ENCODE data around the gene FER1L5. TPM values are rescaled to one million over a fixed set of nuclear protein-coding genes. Genes with fewer than 3 reads are reported as not detected.

FER1L5 gene
- total RNA-seq, 2 experiments from 2014 or later, result not detected

DNA sequence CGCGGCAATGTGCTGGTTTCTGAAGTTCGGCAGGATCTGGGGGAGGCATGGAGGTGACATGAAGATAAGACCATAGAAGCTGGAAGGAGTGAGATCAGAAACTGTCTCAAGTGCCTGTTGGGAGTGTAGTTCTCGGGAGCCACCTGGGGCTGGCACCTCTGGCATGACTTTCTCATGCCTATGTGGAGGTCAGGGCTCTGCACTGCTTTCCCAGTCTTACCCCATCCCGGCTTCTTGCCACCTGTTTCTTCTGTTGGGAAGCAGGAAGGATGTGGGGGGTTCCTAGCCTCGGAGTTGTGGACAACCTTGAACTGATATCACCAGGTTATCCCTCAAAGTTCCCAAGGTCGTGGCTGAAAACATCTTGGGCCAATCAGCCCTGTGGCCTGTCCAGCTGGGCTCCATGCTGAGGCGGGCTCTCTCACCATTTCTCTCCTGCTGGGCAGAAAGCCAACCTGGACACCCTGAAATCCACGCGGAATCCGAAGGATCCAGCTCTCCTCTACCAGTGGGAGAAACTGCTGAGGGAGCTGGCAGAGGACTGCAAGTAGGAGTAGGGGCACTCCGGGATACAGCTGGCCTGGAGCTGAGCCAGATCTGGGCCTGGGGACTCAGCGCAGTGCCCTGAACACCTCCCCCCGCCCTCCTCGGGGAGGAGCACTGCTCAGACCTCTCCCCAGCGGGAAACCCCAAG lies 42.5 kb downstream of the FER1L5 start:
- DNase-seq, result no peak
- no peak overlapping the region for H3K27ac Mint-ChIP-seq
- POLR2A ChIA-PET, result no interaction called here
- H3K4me1 Mint-ChIP-seq (ENCODE audit: low read depth), result no peaks in the 10 kb centered on the region
- peaks cover 5% of the 10 kb centered on the region for H3K27me3 Mint-ChIP-seq (ENCODE audit: low read depth)
- CTCF ChIA-PET, result no interaction called here
- H3K9me3 Mint-ChIP-seq (ENCODE audit: insufficient read depth), result no peaks in the 10 kb centered on the region
- no peak for ATAC-seq
- no peaks in the 10 kb centered on the region for H3K36me3 Mint-ChIP-seq (ENCODE audit: low read depth)
- no peak overlapping the region for H3K4me3 Mint-ChIP-seq

DNA sequence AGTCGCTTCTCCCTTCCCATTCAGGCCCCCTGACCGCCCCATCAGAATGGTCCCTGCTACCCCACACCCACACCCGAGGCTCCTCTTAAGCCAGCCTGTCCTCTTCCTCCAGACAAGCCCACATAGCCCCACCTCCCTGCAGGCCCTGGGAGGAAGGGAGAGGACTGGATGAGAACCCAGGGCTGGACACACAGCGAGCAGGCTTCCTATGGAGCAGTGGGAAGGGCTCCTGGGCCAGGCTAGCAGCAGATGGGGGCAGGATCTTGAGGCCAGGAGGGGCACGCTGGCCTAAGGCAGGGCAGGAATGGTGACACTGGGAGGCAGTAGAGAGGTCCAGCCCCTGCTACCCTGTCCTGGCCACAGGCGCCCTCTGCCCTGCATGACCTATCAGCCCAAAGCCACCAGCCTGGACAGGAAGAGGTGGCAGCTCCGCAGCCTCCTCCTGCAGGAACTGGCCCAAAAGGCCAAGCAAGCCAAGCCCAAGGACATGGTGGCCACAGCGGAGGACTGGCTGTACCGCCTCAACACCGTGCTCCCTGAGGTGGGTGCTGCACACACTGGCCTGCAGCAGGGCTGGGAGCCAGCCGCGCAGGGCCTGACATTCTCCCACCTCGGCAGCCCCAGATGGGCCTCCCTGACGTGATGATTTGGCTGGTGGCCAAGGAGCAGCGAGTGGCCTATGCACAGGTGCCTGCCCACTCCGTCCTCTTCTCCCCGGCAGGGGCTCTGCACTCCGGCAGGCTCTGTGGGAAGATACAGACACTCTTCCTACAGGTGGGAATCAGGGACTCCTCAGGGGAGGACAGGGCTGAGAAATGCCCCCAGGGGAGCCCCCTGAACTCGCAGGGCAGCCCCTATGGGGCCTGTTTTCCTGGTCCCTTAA lies 43.3 kb downstream of the FER1L5 start:
- Mint-ChIP-seq H3K4me3 (no peak overlapping the region), H3K4me1 (ENCODE audit: low read depth) (no peaks in the 10 kb centered on the region), H3K27ac (no peak overlapping the region), H3K36me3 (ENCODE audit: low read depth) (no peaks in the 10 kb centered on the region), H3K9me3 (ENCODE audit: insufficient read depth) (no peaks in the 10 kb centered on the region), H3K27me3 (ENCODE audit: low read depth) (no peaks in the 10 kb centered on the region)
- POLR2A ChIA-PET, result no interaction called here
- DNase-seq (no peak), ATAC-seq (no peak)
- CTCF ChIA-PET, result no interaction called here

DNA sequence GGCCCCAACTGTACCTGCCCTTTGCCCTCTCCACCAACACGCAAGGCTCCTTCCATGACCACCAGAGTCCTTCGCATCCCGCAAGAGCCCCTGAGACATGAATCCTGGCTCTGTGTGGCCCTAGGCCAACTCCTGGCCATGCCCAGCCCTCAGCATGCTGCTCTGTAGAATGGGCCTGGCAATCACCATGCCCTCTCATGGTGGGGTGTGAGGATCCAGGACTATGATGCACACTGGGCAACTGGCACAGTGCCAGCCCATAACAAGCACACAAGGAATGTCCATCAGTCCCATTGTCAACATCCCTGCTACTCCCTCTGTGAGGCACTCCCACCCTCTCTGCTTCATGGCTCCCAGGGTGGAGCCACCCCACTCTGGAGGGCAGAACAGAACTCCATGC lies 44.7 kb downstream of the FER1L5 start:
- no peaks in the 10 kb centered on the region for H3K9me3 Mint-ChIP-seq (ENCODE audit: insufficient read depth)
- no peaks in the 10 kb centered on the region for H3K36me3 Mint-ChIP-seq (ENCODE audit: low read depth)
- DNase-seq (no peak), ATAC-seq (no peak)
- no peaks in the 10 kb centered on the region for H3K27me3 Mint-ChIP-seq (ENCODE audit: low read depth)
- no peak overlapping the region for H3K27ac Mint-ChIP-seq
- ChIA-PET POLR2A (no interaction called here), CTCF (no interaction called here)
- no peak overlapping the region for H3K4me3 Mint-ChIP-seq
- H3K4me1 Mint-ChIP-seq (ENCODE audit: low read depth), result no peaks in the 10 kb centered on the region

DNA sequence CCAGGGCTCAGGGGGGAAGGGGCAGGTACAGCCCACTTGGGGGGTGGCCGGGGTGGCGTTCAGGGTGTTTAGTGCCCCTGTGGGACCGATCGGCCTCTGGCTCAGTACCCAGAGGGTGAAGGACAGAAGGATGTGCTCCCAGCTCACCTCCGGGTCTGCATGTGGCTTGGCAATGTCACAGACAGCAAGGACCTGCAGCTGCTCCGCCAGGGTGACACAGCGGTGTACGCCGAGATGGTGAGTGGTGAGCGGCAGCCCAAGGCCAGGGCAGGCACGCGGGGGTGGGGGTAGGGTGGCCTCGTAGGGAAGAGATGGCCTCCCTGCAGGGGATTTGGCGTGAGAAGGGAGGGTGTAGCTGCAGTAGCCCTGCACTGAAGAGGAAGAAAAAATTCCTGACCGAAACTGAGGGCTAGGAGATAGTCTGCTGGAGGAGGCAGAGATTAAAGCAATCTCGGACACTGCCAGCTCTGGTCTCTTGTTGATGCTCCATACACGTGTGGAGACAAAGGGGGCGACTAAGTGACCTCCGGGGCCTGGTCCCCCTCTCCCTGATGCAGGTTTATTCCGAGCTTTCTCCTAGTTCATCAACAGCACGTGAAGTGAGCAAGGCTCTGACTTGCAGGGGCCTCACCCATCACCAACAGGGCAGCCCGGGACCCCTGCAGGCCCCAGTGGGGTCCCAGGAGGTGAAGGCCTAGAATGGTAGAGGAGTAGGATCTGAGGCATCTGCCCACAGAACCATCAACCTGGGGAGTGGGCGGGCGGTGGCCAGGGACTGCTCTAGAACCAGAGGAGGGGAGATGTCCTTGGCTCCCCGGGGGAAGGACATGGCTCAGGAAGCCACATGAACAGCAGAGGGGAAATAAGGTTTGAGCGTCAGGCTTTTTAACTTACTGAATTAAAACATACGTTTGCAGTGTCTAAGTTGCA lies 45.4 kb downstream of the FER1L5 start:
- H3K36me3 Mint-ChIP-seq (ENCODE audit: low read depth), result no peaks in the 10 kb centered on the region
- H3K27me3 Mint-ChIP-seq (ENCODE audit: low read depth), result no peaks in the 10 kb centered on the region
- DNase-seq (no peak), ATAC-seq (no peak)
- H3K4me1 Mint-ChIP-seq (ENCODE audit: low read depth), result no peaks in the 10 kb centered on the region
- H3K4me3 Mint-ChIP-seq, result no peak overlapping the region
- ChIA-PET POLR2A (no interaction called here), CTCF (no interaction called here)
- H3K9me3 Mint-ChIP-seq (ENCODE audit: insufficient read depth), result no peaks in the 10 kb centered on the region
- no peak overlapping the region for H3K27ac Mint-ChIP-seq

DNA sequence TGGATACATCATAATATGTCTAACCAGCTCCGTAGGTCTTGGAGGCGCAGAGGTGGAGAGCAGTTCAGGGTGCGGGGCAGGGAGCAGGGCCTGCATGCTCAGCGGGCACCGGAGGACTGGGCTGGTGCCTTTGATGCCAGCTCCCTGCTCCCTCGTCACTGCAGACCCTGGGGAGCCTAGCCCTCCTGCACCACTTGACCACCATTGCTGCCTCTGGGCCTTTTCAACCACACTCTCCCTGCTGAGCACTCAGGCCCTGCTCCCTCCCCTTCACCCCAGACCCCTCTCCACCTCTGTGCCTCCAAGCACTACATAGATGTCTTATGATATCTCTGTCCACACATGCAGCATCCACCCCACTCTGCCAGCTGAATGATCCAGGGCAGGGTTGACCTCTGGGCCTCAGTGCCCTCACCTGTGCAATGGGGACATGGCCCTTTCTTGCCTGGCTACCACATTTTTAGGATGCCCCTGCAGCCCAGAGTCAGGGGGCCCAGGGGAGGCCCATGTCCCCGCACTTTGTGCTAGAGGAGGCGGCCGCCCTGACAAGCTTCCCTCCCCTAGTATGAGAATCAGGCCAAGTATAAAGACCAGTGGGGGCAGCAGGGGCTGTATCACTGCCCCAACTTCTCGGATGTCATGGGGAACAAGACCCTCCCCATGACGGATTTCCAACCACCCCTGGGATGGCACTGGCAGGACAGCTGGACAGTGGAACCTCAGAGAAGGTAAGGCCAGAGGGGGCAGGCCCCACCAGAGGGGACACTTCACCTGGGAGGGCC lies 46.3 kb downstream of the FER1L5 start:
- Mint-ChIP-seq H3K27me3 (ENCODE audit: low read depth) (no peaks in the 10 kb centered on the region), H3K4me1 (ENCODE audit: low read depth) (no peaks in the 10 kb centered on the region), H3K4me3 (no peak overlapping the region), H3K36me3 (ENCODE audit: low read depth) (no peaks in the 10 kb centered on the region), H3K27ac (no peak overlapping the region), H3K9me3 (ENCODE audit: insufficient read depth) (no peaks in the 10 kb centered on the region)
- ATAC-seq (no peak), DNase-seq (no peak)
- ChIA-PET CTCF (no interaction called here), POLR2A (no interaction called here)

DNA sequence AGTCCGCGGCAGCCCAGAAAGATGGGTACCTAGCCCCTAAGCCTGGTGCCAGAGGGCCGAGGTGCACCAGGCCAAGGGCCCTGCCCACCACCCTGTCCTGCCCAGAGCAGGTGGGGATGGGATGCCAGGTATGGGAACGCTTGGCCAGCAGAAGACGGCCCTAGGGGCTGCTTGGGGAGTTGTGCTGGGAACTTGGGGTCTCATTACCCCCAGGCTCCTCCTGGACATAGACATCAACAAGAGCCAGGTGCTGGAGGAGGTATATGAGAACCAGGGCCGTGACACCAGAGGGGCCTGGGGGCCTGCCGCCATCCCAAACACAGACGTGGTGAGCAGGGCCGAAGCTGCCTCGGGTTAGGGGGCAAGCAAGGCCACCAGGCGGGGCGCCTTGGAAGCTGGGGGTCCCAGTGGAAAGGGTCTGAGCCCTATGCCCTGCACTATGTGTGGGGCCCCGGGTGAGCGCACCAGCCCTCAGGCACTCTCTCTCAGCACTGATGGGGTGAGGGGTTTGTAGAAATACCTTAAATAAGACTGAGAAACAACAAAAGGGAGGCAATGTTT lies 46.9 kb downstream of the FER1L5 start:
- no peak for ATAC-seq
- POLR2A ChIA-PET, result no interaction called here
- no peak for DNase-seq
- CTCF ChIA-PET, result no interaction called here
- H3K27ac Mint-ChIP-seq, result no peak overlapping the region
- no peaks in the 10 kb centered on the region for H3K27me3 Mint-ChIP-seq (ENCODE audit: low read depth)
- H3K36me3 Mint-ChIP-seq (ENCODE audit: low read depth), result no peaks in the 10 kb centered on the region
- H3K9me3 Mint-ChIP-seq (ENCODE audit: insufficient read depth), result no peaks in the 10 kb centered on the region
- no peak overlapping the region for H3K4me3 Mint-ChIP-seq
- no peaks in the 10 kb centered on the region for H3K4me1 Mint-ChIP-seq (ENCODE audit: low read depth)

DNA sequence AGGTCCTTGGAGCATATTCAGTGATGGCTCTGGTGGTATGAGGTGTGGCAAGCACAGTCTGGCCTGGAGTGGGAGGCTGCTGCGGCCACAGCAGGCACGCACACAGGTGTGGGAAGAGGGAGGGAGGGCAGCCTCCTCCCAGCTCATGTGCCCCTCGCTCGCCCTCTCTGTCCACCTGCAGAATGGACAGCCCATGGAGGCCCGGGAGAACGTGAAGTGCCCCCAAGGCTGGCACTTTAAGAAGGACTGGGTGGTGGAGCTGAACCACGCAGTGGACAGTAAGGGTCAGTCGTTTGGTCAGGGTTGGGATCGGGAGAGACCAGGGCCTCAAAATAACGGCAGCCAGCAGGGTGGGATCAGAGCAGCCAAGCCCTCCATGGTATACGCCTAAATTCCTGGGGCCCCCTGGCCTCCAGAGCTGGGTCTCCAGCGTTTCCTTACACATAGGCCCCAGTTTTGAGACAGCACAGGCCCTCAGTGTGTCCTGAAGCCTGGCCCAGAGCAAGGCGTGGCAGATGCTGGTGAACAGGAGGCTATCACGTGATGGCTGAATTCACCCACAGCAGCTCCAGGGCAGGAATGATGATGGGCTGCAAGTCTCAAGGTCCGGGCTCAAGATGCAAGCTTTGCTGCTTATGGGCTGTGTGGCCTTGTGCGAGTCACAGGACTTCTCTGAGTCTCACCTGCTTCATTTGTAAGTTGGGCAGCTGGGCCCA lies 47.9 kb downstream of the FER1L5 start:
- Mint-ChIP-seq H3K9me3 (ENCODE audit: insufficient read depth) (no peaks in the 10 kb centered on the region), H3K4me3 (no peak overlapping the region), H3K27ac (no peak overlapping the region), H3K27me3 (ENCODE audit: low read depth) (no peaks in the 10 kb centered on the region), H3K36me3 (ENCODE audit: low read depth) (no peaks in the 10 kb centered on the region), H3K4me1 (ENCODE audit: low read depth) (no peaks in the 10 kb centered on the region)
- CTCF ChIA-PET, result no interaction called here
- POLR2A ChIA-PET, result no interaction called here
- DNase-seq (no peak), ATAC-seq (no peak)

DNA sequence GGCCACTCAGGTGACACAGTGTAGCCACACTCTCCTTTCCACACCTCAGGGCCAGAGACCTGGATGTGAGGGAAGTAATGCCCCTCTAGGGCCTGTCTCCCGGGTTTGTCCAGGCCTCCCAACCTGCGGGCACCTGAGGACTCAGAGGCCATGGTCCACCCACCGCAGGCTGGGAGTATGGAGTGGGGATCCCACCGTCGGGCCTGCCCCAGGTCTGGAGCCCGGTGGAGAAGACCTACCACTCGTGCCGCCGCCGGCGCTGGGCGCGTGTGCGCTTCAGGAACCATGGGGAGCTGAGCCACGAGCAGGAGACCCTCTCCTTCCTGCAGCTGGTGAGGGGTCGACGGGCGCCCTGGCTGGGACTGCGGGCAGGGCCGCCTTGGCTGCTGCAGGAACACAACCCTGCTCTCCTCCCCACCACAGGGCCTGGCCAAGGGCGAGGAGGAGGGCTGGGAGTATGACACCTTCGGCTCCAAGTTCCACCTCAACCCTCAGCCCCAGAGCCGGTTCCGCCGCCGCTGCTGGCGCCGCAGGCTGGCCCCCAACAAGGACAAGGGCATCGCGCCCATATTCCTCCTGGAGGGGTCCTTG lies 48.6 kb downstream of the FER1L5 start:
- no peaks in the 10 kb centered on the region for H3K36me3 Mint-ChIP-seq (ENCODE audit: low read depth)
- H3K4me1 Mint-ChIP-seq (ENCODE audit: low read depth), result no peaks in the 10 kb centered on the region
- CTCF ChIA-PET, result no interaction called here
- H3K9me3 Mint-ChIP-seq (ENCODE audit: insufficient read depth), result no peaks in the 10 kb centered on the region
- no peak overlapping the region for H3K4me3 Mint-ChIP-seq
- no peaks in the 10 kb centered on the region for H3K27me3 Mint-ChIP-seq (ENCODE audit: low read depth)
- H3K27ac Mint-ChIP-seq, result no peak overlapping the region
- ATAC-seq (no peak), DNase-seq (no peak)
- POLR2A ChIA-PET, result no interaction called here

DNA sequence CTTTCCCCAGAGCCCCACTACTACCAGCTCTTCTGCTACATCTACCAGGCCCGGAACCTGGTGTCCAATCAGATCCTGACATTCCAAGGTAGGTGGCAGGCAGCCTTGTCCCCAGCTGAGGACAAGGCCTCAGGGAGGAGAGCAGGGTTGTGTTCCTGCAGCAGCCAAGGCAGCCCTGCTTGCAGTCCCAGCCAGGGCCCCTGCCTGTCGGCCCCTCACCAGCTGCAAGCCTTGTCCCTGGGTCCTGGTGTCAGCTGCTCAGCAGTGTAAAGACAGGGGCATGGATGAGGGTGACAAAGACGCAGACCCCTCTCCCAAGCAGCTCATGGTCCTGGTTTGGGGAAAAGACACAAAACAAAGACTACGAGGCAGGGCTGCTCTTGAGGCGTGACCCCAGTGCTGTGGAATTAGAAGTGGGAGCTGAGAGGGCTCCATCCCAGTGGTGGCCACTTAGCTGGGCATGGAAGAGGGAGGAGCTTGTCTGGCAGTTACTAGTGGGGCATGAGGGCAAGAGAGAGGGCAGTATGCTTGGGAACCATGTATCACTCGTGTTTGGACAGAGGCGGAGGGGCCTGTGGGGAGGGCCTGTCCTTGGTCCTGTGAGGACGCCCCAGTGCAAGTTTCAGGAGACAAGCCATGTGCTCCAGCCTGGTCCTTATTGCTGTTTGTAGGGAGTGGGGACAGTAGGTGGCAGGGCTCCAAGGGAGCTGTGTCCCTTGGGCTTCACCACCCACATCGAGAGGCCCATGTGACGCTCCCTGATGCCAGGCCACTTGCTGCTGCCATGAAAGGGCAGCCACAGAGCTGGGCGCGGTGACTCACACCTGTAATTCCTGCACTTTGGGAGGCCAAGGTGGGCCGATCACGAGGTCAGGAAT lies 49.8 kb downstream of the FER1L5 start:
- H3K27me3 Mint-ChIP-seq (ENCODE audit: low read depth), result no peaks in the 10 kb centered on the region
- no peaks in the 10 kb centered on the region for H3K9me3 Mint-ChIP-seq (ENCODE audit: insufficient read depth)
- ChIA-PET POLR2A (no interaction called here), CTCF (no interaction called here)
- no peak overlapping the region for H3K27ac Mint-ChIP-seq
- no peaks in the 10 kb centered on the region for H3K4me1 Mint-ChIP-seq (ENCODE audit: low read depth)
- H3K4me3 Mint-ChIP-seq, result no peak overlapping the region
- no peak for ATAC-seq
- DNase-seq, result no peak
- no peaks in the 10 kb centered on the region for H3K36me3 Mint-ChIP-seq (ENCODE audit: low read depth)

Data from activated CD8-positive, alpha-beta T cell treated with anti-CD3 and anti-CD28 coated beads, Interleukin-2, amount 10 ng/mL, durations not matched to agents 7 days and 5 days (primary cell).